PFSK-1 (cell line): ENCODE results near the gene SLC4A11.

ENCODE experiments used
- FOXP2 ChIP-seq: optimal IDR thresholded peaks from 2 replicates; pipeline ENCODE3; 2011; ENCODE audit warnings: borderline replicate concordance, control low read depth, inconsistent platforms; ENCODE audit not compliant: insufficient read depth; ENCODE audit errors: extremely low read length, extremely low read depth
- POLR2AphosphoS5 ChIP-seq: IDR thresholded peaks from 2 replicates; pipeline ENCODE4 v1.6.1; 2012; ENCODE audit warnings: low read depth, mild to moderate bottlenecking, control low read depth, low read length, moderate library complexity
- REST ChIP-seq, 2 experiments: IDR thresholded peaks; 2 replicates each; pipeline versions ENCODE4 v1.6.1 to v1.8.0; 2011 to 2012; ENCODE audit warnings: low read depth in 2 of 2, low read length in 2 of 2, control low read depth in 1 of 2, inconsistent platforms in 1 of 2, mild to moderate bottlenecking in 1 of 2, moderate library complexity in 1 of 2; ENCODE audit not compliant: insufficient read depth in 1 of 2
- SIN3A ChIP-seq: IDR thresholded peaks from 2 replicates; pipeline ENCODE4 v1.6.1; 2012; ENCODE audit warnings: mild to moderate bottlenecking, low read length, moderate library complexity, borderline replicate concordance; ENCODE audit not compliant: insufficient read depth
- TAF1 ChIP-seq: IDR thresholded peaks from 2 replicates; pipeline ENCODE4 v1.6.1; 2012; ENCODE audit warnings: low read length, control low read depth, borderline replicate concordance; ENCODE audit not compliant: insufficient read depth

The SLC4A11 gene

GRCh38 chr20:3194617-3195280 is 44.2 kb downstream of the SLC4A11 start:
- TF ChIP-seq REST (IDR thresholded peaks at IDR 0.05; ENCODE audit: insufficient read depth in 1 of 2, low read depth in 2 of 2, low read length in 2 of 2) = no peak
- TF ChIP-seq FOXP2 = no peak
- TF ChIP-seq POLR2AphosphoS5 = no peak
- no peak for TF ChIP-seq SIN3A
- no peak for TF ChIP-seq TAF1

GRCh38 chr20:3193806-3194616 is 45.0 kb downstream of the SLC4A11 start:
- TF ChIP-seq POLR2AphosphoS5 (no peak), REST (IDR thresholded peaks at IDR 0.05; ENCODE audit: insufficient read depth in 1 of 2, low read depth in 2 of 2, low read length in 2 of 2) (no peak), TAF1 (no peak), FOXP2 (no peak), SIN3A (no peak)

GRCh38 chr20:3192226-3193015 is 46.6 kb downstream of the SLC4A11 start:
- TF ChIP-seq SIN3A (no peak), FOXP2 (no peak), POLR2AphosphoS5 (no peak), TAF1 (no peak), REST (IDR thresholded peaks at IDR 0.05; ENCODE audit: insufficient read depth in 1 of 2, low read depth in 2 of 2, low read length in 2 of 2) (no peak)

GRCh38 chr20:3190681-3191111 is 48.3 kb downstream of the SLC4A11 start:
- TF ChIP-seq POLR2AphosphoS5 (no peak), TAF1 (no peak), SIN3A (no peak), FOXP2 (no peak), REST (IDR thresholded peaks at IDR 0.05; ENCODE audit: insufficient read depth in 1 of 2, low read depth in 2 of 2, low read length in 2 of 2) (no peak)
